GM19324 (cell line): ENCODE measurements around the gene SLC1A7.

ENCODE experiments used
- ATAC-seq: cut with Tn5 transposase; IDR thresholded peaks from one replicate; pipeline ENCODE4 v1.9.1; 2021; ENCODE audit warnings: mild to moderate bottlenecking, moderate library complexity; ENCODE audit not compliant: unreplicated experiment, low FRiP score

SLC1A7 gene

GRCh38 chr1:53093451-53093754 lies 49.0 kb downstream of the SLC1A7 start:
- ATAC-seq: no peak

GRCh38 chr1:53092659-53093450 lies 49.6 kb downstream of the SLC1A7 start:
- no peak for ATAC-seq

GRCh38 chr1:53091841-53092645 lies 50.4 kb downstream of the SLC1A7 start:
- no peak for ATAC-seq

DNA sequence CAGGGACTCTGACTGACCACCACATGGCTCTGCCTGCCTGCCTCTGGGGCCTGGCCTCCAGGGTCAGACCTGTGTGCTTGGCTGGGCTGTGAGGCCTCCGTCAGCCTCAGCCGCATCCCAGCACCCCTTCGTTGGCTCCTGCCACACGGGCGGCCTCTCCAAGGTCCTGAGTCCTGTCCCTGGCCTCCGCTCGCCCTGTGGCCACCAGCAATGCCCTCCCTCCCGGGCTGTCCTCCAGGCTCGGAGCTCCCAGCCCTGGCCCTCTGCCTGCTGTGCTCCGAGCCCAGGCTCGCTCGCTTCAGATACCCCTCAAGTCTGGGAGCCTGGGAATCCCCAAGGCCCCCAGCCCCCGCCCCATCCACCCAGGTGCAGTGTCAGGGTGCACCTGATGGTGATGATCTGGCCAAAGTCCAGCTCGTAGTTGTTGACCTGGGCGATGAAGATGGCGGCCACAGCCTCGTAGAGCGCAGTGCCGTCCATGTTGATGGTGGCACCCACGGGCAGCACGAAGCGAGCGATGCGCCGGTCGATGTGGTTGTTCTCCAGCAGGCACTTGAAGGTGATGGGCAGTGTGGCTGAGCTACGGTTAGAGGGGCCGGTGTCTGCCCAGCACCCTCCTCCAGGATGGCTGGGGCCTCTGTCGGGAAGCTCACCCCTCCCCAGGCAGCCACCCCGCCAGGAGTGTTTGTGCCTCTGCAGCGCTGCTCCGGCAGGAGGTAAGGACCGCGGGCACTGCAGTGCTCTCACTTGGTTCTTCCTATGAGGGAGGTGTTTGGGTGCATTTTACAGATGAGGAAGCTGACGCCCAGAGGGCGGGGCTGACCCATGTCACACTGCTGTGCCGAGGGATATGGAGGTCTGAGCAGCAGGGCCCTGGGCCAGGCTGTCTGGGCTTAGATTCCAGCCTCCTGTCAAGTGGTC lies 52.0 kb downstream of the SLC1A7 start:
- no peak for ATAC-seq

GRCh38 chr1:53089478-53090226 lies 52.8 kb downstream of the SLC1A7 start:
- ATAC-seq: no peak

DNA sequence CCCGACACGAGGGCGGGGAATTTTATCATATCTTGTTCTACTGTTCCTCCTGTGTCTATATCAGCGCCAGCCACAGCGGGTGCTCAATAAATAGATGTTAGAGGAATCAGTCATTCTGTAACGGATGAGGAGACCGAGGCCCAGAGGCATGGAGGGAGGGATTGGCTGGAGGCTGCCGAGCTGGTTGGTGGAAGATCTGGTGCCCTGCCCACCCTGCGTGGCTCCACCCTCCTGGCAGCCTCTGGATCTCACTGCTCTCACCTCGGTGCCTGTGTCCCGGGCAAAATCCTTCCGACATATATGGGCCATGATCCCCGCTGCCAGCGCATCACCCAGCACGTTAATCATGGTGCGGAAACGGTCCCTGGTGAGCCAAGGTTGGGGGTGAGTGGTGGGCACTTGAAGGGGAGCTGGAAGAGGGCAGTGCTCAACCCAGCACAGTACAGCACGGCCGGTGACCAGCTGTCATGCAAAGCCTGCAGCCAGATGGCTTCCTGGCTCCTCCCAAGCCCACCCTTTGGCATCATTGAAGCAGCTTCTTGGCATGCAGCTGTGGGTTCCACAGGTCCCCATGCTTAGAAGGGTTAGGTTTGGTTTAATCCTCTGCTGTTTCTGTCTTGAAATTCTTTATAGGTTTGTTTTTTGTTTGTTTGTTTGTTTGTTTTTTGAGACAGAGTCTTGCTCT lies 53.7 kb downstream of the SLC1A7 start:
- ATAC-seq: no peak

GRCh38 chr1:53087332-53088285 lies 54.8 kb downstream of the SLC1A7 start:
- ATAC-seq: no peak

GRCh38 chr1:53086491-53087070 lies 55.9 kb downstream of the SLC1A7 start:
- ATAC-seq: no peak

- ATAC-seq: no peak
Observed at GRCh38 chr1:53085405-53085804, 57.0 kb downstream of the SLC1A7 start.

DNA sequence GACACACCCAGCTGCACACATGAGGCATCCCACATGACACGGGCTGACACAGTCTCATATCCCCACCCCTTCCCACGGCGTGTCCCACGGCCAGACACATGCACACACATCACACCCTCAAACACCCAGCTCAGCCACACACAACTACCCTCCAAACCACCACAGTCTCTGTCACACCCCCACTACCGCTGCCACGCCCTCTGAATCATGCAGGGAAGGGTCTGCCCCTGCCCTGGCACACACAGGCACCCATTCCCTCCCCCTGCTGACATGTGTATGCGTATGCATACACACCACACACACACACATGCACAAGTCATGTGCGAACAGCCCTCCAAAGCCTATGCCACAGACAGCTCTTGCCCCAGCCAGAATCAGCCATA lies 57.9 kb downstream of the SLC1A7 start:
- ATAC-seq: no peak

DNA sequence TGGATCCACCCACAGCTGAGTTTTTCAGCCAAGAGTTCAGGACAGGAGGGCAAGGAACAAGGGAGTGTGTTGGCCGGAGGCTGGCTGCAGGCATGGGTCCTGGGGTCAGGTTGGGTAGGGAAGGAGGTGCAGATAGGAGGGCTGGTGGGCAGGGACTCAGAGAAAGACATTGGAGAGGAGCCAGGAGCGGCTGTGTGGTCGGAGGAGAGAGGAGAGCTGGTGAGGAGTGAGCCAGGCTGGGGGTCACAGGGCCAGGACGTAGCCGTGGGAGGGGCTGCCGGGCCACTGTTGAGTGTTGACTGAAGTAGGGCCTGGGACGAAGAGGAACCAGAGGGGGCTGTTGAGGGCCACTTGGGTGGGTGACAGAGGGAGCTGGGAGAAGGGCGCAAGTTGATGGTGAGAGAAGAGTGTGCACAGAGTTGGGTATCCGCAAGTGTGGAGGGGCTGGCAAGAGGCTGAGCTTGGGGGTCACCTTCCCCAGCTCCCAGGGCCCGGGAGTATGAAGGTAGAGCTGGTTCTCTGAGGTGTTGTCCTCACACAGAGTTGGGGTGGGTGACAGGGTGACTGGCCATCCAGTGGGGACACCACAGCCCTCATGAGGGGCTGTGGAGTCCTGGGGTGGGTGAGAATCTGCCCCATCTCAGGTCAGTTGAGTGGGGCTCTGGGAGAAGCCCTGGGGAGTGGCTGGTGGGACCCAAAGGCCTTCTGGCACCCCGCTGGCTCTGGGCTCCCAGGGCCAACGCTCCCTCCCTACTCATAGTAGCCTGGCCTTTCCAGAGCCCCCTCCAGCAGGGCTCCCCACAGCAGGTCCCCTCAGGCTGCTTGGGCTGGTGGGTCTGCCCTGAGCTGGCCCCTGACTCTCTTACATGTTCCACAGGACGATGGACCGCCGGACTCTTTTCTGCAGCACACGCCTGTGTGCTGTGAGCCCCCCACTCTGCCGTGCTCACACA lies 58.5 kb downstream of the SLC1A7 start:
- no peak for ATAC-seq

DNA sequence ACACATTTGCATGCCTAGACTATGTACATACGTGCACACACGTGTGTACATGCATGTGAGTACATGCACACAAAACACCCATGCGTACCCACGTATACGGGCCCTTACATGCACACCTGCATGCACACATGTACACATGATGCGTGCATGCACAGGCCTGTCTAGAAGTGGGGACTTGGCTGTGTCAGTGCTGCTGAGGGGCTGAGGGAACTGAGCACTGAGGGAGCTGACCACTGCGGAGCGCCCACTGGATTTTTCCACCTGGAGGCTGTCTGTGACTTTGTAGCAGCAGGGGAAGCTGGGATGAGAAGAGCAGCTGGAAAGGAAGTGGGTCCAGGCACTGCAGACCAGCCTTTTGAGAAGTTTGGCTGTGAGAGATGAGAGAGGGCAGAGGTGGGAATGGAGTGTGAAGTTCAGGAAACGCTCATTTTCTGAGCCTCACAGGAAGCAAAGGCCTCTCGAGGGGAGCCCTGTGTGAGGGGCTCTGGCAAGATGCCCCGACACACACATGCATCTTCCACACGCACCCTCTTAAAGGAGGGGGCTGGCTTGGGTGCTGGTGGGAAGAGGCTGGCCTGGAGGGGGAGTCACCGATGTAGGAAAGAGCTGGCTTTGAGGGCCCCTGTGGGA lies 59.5 kb downstream of the SLC1A7 start:
- no peak for ATAC-seq

DNA sequence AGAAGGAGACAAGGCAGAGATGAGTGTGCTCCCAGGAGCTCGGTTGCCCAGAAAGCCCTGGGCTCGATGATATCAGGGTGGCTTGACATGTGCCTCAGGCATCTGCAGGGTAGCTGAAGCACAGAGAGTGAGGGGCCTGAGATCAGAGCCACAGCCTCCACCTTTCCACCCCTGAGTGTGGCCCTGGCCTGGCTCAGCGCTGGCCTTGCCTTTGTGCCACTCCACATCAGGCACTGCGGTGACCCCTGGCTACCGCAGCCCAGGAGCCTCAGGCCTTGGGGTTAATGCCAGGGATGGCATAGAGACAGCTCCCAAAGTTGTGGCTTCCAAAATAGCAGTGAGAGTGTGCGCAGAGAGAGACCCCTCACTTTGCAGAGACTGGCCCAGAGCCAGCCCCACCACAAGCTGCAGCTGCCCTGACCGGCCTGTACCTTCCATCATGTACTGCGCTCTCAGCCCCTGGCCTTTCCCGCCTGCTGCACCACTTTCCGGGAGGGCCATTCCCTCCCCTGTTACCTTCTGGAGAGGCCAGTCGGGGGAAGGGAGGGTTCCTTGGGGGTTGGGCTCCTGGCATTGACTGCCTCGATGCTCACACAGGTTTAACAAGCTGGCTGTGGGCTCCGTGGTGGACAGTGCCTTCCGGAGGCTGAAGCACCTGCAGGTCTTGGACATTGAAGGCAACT lies 60.9 kb downstream of the SLC1A7 start:
- no peak for ATAC-seq

GRCh38 chr1:53080769-53081168 lies 61.7 kb downstream of the SLC1A7 start:
- no peak for ATAC-seq

- ATAC-seq: no peak
Observed at GRCh38 chr1:53080041-53080440, 62.4 kb downstream of the SLC1A7 start.

GRCh38 chr1:53079251-53079650 lies 63.2 kb downstream of the SLC1A7 start:
- no peak for ATAC-seq
